HEK293 (cell line): ENCODE measurements around the gene HOXD12.

Source experiments
- CTCF ChIA-PET: fragments of 350-600 bp; formaldehyde crosslinking; extraction: SDS; loops from one replicate; lab custom pipeline; 2021; ENCODE audit warnings: antibody characterized with exemption; lab: Yijun Ruan, JAX
- POLR2A ChIA-PET: fragments of 300-600 bp; formaldehyde crosslinking; extraction: SDS; loops from one replicate; lab custom pipeline; 2020; ENCODE audit warnings: antibody characterized with exemption, inconsistent platforms; lab: Yijun Ruan, JAX
- H3K27ac ChIP-seq: fragments of 200-500 bp; sonication (Bioruptor generic); 2 replicates; pipeline ENCODE4 v1.5.1; 2014; ENCODE audit warnings: low read depth, low read length, control low read depth, inconsistent platforms; ENCODE audit errors: extremely low read depth
- H3K36me3 ChIP-seq, 2 experiments: fragments of 200-500 bp in 1 of 2; sonication (Bioruptor generic) in 1 of 2; 1 replicate in 1 of 2; 2 replicates in 1 of 2; pipeline ENCODE4 v1.5.1; 2014 to 2017; ENCODE audit warnings: inconsistent platforms in 2 of 2, low read length in 2 of 2; ENCODE audit not compliant: control insufficient read depth in 2 of 2, insufficient read depth in 1 of 2
- H3K4me1 ChIP-seq: fragments of 200-500 bp; sonication (Bioruptor generic); 2 replicates; pipeline ENCODE4 v1.5.1; 2014; ENCODE audit warnings: mild to moderate bottlenecking, low read length, inconsistent platforms; ENCODE audit not compliant: control insufficient read depth, insufficient read depth
- H3K4me3 ChIP-seq: 2 replicates; pipeline ENCODE4 v1.5.1; 2011; ENCODE audit warnings: low read depth, mild to moderate bottlenecking, control low read depth, low read length, moderate library complexity
- H3K9me3 ChIP-seq: fragments of 200-500 bp; sonication (Bioruptor generic); 2 replicates; pipeline ENCODE4 v1.5.1; 2014; ENCODE audit warnings: low read depth, low read length, inconsistent platforms; ENCODE audit not compliant: control insufficient read depth, insufficient read depth
- EGR2 ChIP-seq: fragments of 450-650 bp; formaldehyde crosslinking; IDR thresholded peaks from 2 replicates; pipeline ENCODE4 v1.5.1; 2016; ENCODE audit warnings: low read depth, missing biosample characterization, missing genetic modification characterization
- FEZF1 ChIP-seq: fragments of 450-650 bp; formaldehyde crosslinking; IDR thresholded peaks from 2 replicates; pipeline ENCODE4 v1.5.1; 2016; ENCODE audit warnings: missing biosample characterization, missing genetic modification characterization
- REPIN1 ChIP-seq: fragments of 450-650 bp; formaldehyde crosslinking; IDR thresholded peaks from 2 replicates; pipeline ENCODE4 v1.5.1; 2017; ENCODE audit warnings: missing biosample characterization, missing genetic modification characterization, low read depth
- YY1 ChIP-seq: fragments of 450-650 bp; formaldehyde crosslinking; IDR thresholded peaks from 2 replicates; pipeline ENCODE4 v1.5.1; 2018; ENCODE audit warnings: missing biosample characterization, missing genetic modification characterization
- ZBTB21 ChIP-seq: fragments of 450-650 bp; formaldehyde crosslinking; IDR thresholded peaks from 2 replicates; pipeline ENCODE4 v1.5.1; 2017; ENCODE audit warnings: missing biosample characterization, missing genetic modification characterization
- ZBTB44 ChIP-seq: fragments of 450-650 bp; IDR thresholded peaks from 2 replicates; pipeline ENCODE4 v1.5.1; 2018; ENCODE audit warnings: missing biosample characterization, mild to moderate bottlenecking, missing genetic modification characterization
- ZBTB48 ChIP-seq: fragments of 450-650 bp; formaldehyde crosslinking; IDR thresholded peaks from 2 replicates; pipeline ENCODE4 v1.5.1; 2016; ENCODE audit warnings: missing biosample characterization, missing genetic modification characterization
- ZFP41 ChIP-seq: fragments of 450-650 bp; formaldehyde crosslinking; IDR thresholded peaks from 2 replicates; pipeline ENCODE4 v1.5.1; 2016; ENCODE audit warnings: missing biosample characterization, missing genetic modification characterization, borderline replicate concordance
- ZNF121 ChIP-seq: fragments of 450-650 bp; formaldehyde crosslinking; IDR thresholded peaks from 2 replicates; pipeline ENCODE4 v1.5.1; 2016; ENCODE audit warnings: missing biosample characterization, missing genetic modification characterization
- ZNF221 ChIP-seq: fragments of 450-650 bp; formaldehyde crosslinking; IDR thresholded peaks from 2 replicates; pipeline ENCODE4 v1.5.1; 2017; ENCODE audit warnings: missing biosample characterization, missing genetic modification characterization, borderline replicate concordance
- ZNF239 ChIP-seq: fragments of 450-650 bp; formaldehyde crosslinking; IDR thresholded peaks from 2 replicates; pipeline ENCODE4 v1.5.1; 2016; ENCODE audit warnings: missing biosample characterization, missing genetic modification characterization
- ZNF26 ChIP-seq: fragments of 450-650 bp; formaldehyde crosslinking; IDR thresholded peaks from 2 replicates; pipeline ENCODE4 v1.5.1; 2016; ENCODE audit warnings: missing biosample characterization, missing genetic modification characterization
- ZNF280D ChIP-seq: fragments of 450-650 bp; formaldehyde crosslinking; IDR thresholded peaks from 2 replicates; pipeline ENCODE4 v1.5.1; 2016; ENCODE audit warnings: missing biosample characterization, missing genetic modification characterization
- ZNF302 ChIP-seq: fragments of 450-650 bp; formaldehyde crosslinking; IDR thresholded peaks from 2 replicates; pipeline ENCODE4 v1.5.1; 2016; ENCODE audit warnings: missing biosample characterization, missing genetic modification characterization, low read depth
- ZNF404 ChIP-seq: fragments of 450-650 bp; formaldehyde crosslinking; IDR thresholded peaks from 2 replicates; pipeline ENCODE4 v1.5.1; 2017; ENCODE audit warnings: missing biosample characterization, missing genetic modification characterization
- ZNF473 ChIP-seq: fragments of 450-650 bp; formaldehyde crosslinking; IDR thresholded peaks from 2 replicates; pipeline ENCODE4 v1.5.1; 2017; ENCODE audit warnings: missing biosample characterization, missing genetic modification characterization
- ZNF549 ChIP-seq: fragments of 450-650 bp; IDR thresholded peaks from 2 replicates; pipeline ENCODE4 v1.5.1; 2018; ENCODE audit warnings: missing biosample characterization, missing genetic modification characterization, mild to moderate bottlenecking, inconsistent platforms, moderate library complexity
- ZNF701 ChIP-seq: fragments of 450-650 bp; formaldehyde crosslinking; IDR thresholded peaks from 2 replicates; pipeline ENCODE4 v1.5.1; 2016; ENCODE audit warnings: missing biosample characterization, missing genetic modification characterization
- ZNF747 ChIP-seq: fragments of 450-650 bp; formaldehyde crosslinking; IDR thresholded peaks from 2 replicates; pipeline ENCODE4 v1.5.1; 2016; ENCODE audit warnings: missing biosample characterization, missing genetic modification characterization
- ZNF777 ChIP-seq: fragments of 450-650 bp; formaldehyde crosslinking; IDR thresholded peaks from 2 replicates; pipeline ENCODE4 v1.5.1; 2017; ENCODE audit warnings: missing biosample characterization, missing genetic modification characterization, borderline replicate concordance
- TF ChIP-seq, protein P1 (sequence below): sonication (generic); formaldehyde crosslinking; IDR thresholded peaks from 2 replicates; pipeline ENCODE4 v1.8.1; 2022; ENCODE audit warnings: mild to moderate bottlenecking, moderate library complexity, missing genetic modification reagents

Gene HOXD12

DNA sequence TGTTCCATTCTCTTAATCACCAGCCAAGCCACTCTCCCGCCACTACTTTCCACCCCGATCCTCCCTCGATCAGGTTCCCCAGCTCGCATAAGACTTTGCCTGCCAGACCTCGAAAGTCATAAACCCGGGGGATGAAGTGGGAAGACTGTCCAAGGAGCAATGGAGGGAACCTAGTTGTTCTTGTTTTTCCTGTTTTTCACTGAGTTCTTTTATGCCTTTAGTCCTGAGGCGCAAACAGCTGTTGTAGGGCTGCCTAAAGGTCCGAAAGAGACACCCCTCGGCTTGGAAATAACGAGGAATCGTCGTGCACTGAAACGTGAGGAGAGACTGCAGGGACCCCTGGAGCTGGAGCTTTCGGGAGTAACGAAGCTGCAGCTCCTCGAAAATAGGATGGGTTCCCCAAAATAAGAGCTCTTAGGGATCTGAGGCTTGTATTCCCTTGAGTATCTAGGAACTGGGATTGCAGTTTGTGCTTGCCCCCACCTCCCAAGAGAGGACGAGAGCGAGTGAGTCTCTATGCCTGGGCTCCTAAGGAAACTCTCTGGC, 1.7 kb upstream of the HOXD12 start (continued):
- no peak for TF ChIP-seq ZNF280D (tag by site-specific recombination)
- TF ChIP-seq ZFP41, result no peak
- no peak for TF ChIP-seq ZNF777 (tag by site-specific recombination)

- CTCF ChIA-PET, result interaction anchor here (0.6 to 4.3 kb wide), 20 partner anchors 8 to 1327 kb away, joined by 3 to 33 read pairs (median 5); no protein-coding TSS in a partner anchor
- Histone ChIP-seq H3K4me1 (peaks cover 8% of the 10 kb centered on the region), H3K4me3 (no peak overlapping the region), H3K36me3 (peaks cover 0 to 16% of the 10 kb centered on the region in 2 experiments; a peak in 1 of 3 replicates), H3K9me3 (no peaks in the 10 kb centered on the region), H3K27ac (no peak overlapping the region)
- POLR2A ChIA-PET, result interaction anchor here (1.3 to 6.7 kb wide), 3 partner anchors 7 to 10 kb away, joined by 3 to 75 read pairs (median 10); partner anchors contain the start of gene HOXD11
- TF ChIP-seq ZNF239 (no peak), REPIN1 (tag by site-specific recombination) (no peak), ZBTB44 (tag by site-specific recombination) (no peak), FEZF1 (tag by site-specific recombination) (no peak), ZNF701 (no peak), EGR2 (no peak), ZNF404 (tag by site-specific recombination) (no peak)
Measured at GRCh38 chr2:176098366-176099158, 1.0 kb upstream of the HOXD12 start.

DNA sequence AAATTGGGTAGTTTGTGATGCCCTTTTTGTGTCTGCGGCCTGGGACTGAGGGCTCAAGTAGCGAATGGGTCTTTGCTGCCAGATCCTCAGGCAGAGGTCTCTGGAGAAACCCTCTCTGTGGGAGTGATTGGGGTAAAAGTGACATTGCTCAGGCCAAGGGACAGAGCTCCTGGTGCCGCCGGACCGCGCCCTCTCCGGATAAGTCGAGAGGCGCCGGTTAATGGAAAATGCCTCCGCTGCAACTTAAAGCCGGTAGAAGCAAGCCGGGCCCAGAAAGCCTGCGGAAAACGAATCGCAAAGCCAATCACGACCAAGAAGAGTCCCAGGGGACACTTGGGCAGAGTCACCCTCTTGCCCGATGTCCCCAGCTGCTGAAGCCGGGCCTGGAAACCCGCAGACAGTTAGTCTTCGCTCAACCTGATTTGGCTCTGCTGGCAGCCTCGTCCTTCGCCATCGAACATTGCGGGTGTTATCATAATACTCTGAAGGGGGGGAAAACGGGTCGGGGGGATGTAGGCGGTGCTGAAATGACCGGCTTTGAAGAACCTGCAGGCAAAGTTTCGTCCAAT, 352 bp upstream of the HOXD12 start:
- Histone ChIP-seq H3K4me1 (peaks cover 10% of the 10 kb centered on the region), H3K4me3 (no peak overlapping the region), H3K36me3 (peaks cover 0 to 15% of the 10 kb centered on the region in 2 experiments; a peak in 1 of 3 replicates), H3K9me3 (no peaks in the 10 kb centered on the region), H3K27ac (no peak overlapping the region)
- ChIA-PET POLR2A (no interaction called here), CTCF (interaction anchor here (0.6 to 4.3 kb wide), 3 partner anchors 13 to 846 kb away, joined by 3 to 33 read pairs (median 5); no protein-coding TSS in a partner anchor)
- TF ChIP-seq YY1 (no peak), ZNF473 (tag by site-specific recombination) (no peak), ZNF302 (tag by site-specific recombination) (no peak), ZNF549 (no peak), ZNF121 (no peak), ZBTB48 (tag by site-specific recombination) (no peak), ZNF221 (tag by site-specific recombination) (no peak), ZNF26 (no peak), ZNF747 (no peak), ZBTB21 (tag by site-specific recombination) (no peak)
- TF ChIP-seq, protein P1, sequence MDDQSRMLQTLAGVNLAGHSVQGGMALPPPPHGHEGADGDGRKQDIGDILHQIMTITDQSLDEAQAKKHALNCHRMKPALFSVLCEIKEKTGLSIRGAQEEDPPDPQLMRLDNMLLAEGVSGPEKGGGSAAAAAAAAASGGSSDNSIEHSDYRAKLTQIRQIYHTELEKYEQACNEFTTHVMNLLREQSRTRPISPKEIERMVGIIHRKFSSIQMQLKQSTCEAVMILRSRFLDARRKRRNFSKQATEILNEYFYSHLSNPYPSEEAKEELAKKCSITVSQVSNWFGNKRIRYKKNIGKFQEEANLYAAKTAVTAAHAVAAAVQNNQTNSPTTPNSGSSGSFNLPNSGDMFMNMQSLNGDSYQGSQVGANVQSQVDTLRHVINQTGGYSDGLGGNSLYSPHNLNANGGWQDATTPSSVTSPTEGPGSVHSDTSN (CRISPR knock-in tag), result no peak
